ENCODE data around the gene CNIH3.

The CNIH3 gene

DNA sequence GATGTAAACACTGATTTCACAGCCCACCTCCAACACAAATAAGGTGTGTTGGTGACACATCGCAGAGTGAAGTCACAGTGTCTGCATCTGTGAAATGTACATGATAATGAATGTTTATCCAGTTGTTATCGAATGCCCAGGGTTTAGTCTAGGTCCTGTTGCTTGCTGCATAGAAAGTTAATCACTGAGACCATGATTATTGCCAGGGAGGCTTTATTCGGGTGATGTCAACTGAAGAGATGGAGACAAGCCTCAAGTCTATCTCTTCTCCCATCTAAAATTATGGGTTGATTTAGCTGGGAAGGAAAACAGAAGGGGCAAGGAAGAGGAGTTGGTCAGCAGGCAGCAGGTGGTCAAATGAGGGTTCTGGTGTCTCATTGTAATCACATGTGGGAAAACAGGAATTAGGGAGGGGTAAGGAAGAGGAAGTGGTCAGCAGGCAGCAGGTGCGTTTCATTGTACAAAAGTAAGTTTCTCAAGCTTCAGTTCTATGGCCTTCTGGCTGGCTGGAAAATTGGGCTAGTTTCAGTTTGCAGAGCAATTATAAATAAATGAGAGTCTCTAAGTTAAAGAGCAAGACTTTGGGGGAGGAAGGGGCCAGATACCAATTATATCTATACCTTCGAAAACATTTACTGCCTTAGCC is 167.0 kb downstream of the CNIH3 start:
- Mint-ChIP-seq H3K4me1 (peaks cover 9% of the 10 kb centered on the region), H3K9me3 (peaks cover 3% of the 10 kb centered on the region), H3K4me3 (no peak overlapping the region), H3K36me3 (no peaks in the 10 kb centered on the region), H3K27me3 (no peaks in the 10 kb centered on the region), H3K27ac (no peak overlapping the region)
- no peak for ATAC-seq

DNA sequence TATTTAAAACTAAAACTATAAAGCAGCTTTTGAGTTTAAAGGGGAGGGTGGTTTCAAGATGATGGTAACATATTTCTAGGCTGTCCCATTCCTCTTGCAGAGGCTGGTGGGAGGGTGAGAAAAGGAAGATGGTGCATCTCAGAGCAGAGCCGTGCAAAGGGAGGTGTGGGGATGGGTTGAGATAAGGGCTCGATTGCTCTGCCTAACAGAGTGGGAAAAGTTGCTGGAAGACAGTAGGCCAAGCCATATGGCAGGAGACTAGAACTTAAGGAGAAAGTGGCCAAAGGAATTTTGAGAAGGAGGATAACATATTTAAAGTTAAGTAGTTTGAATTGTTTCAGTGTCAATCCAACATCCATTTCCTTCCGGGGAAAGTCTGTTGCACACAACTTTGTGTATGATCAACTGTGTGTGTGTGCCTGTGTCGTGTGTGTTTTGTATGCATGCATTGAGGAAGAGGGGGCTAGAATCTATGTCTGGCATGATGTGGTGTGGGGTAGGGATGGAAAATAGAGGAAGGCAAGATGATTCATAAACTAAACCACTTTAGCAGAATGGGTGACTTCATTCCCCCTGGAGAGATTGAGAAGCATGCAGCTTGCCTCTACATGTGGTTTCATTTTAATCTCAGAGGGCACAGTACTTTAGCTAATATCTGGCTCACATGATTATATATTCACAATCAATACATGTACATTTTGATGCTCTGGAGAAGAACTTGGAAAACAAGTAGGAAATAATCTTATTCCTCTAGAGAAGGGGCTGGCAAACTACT is 168.3 kb downstream of the CNIH3 start:
- Mint-ChIP-seq H3K36me3 (no peaks in the 10 kb centered on the region), H3K27me3 (no peaks in the 10 kb centered on the region), H3K4me1 (peaks cover 9% of the 10 kb centered on the region), H3K4me3 (no peak overlapping the region), H3K27ac (no peak overlapping the region), H3K9me3 (peaks cover 3% of the 10 kb centered on the region)
- no peak for ATAC-seq

DNA sequence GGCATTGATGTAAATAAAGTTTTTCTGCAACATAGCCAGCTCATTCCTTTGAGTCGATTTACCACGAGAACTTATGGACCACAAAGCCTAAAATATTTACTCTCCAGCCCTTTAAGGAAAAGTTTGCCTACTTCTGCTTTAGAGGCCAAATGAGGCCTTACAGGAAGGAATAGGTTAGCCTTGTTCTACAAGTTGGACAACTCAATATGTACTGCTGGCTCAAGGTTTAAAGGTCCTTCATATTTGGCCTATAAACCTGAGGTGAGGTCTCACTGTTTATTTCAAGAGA is 168.9 kb downstream of the CNIH3 start:
- H3K27me3 Mint-ChIP-seq = no peaks in the 10 kb centered on the region
- H3K9me3 Mint-ChIP-seq = peaks cover 3% of the 10 kb centered on the region
- ATAC-seq = no peak
- H3K27ac Mint-ChIP-seq = no peak overlapping the region
- H3K36me3 Mint-ChIP-seq = no peaks in the 10 kb centered on the region
- H3K4me3 Mint-ChIP-seq = no peak overlapping the region
- peaks cover 9% of the 10 kb centered on the region for H3K4me1 Mint-ChIP-seq

DNA sequence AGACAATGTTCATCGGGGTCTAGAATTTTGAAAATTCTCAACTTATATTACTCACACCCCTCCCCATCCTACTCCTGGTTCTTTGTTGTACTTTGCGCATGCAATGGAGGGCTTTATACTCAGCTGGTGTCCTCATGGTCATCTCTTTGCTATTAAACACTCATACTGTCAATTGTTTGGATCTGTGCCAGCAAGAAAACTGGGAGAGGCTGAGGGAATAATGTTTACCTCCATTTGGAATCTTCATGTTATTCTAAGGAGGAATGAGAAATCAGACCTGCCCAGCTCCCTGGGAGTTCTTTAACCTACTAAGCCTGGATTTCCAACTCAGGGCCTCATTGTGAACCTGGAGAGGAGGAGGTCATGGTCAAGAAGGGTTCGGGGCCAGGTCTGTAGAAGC is 169.5 kb downstream of the CNIH3 start:
- H3K27ac Mint-ChIP-seq = no peak overlapping the region
- no peak overlapping the region for H3K4me3 Mint-ChIP-seq
- H3K27me3 Mint-ChIP-seq = no peaks in the 10 kb centered on the region
- ATAC-seq = no peak
- peaks cover 9% of the 10 kb centered on the region for H3K4me1 Mint-ChIP-seq
- H3K36me3 Mint-ChIP-seq = no peaks in the 10 kb centered on the region
- H3K9me3 Mint-ChIP-seq = peaks cover 3% of the 10 kb centered on the region

DNA sequence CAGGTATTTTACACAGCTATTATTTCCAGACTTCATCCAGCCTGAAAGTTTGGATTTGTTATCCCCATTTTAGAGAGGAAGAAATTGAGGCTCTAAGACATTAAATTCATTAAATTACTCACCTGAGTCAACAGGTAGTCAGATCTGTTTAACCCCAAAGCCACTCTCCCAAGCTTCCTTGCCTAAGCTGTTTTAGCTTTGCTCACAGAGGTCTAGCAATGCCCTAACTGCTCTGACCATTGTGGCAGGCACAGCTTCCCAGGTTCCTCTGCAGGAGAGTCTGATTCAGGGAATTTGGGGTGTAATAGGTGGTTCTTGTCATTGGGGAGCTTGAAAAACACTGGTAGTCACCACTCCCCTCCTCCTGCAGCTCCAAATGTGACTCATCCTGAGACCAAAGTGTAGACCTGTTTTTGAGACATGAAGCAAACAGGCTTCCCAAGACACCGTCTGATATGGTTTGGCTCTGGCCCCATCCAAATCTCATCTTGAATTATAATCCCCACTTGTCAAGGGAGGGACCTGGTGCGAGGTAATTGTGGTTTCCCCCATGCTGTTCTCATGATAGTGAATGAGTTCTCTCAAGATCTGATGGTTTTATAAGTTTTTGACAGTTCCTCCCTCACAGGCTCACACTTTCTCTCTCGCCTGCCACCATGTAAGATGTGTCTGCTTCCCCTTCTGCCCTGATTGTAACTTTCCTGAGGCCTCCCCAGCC is 170.6 kb downstream of the CNIH3 start:
- Mint-ChIP-seq H3K27me3 (peaks cover 6% of the 10 kb centered on the region), H3K27ac (no peak overlapping the region), H3K4me1 (peaks cover 9% of the 10 kb centered on the region), H3K36me3 (no peaks in the 10 kb centered on the region), H3K9me3 (peaks cover 3% of the 10 kb centered on the region), H3K4me3 (no peak overlapping the region)
- no peak for ATAC-seq

DNA sequence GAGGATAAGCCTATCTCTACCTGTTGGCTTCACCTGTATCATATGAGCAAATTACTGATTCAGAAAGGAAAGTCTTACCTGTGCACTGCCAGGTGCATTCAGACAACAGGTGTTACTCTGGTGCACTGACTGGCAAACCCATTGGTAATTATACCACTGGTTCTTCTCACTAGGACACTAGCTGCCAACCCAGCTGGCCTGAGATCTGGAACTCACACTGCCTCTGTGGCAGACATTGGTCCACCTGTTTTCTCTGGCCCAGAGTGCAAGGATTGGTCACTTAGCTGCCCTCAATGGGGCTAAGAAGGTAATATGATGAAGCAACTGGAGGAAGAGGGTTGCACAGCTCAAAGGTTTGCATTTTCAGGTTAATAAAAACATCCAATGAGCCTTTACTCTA is 173.2 kb downstream of the CNIH3 start:
- Mint-ChIP-seq H3K4me3 (no peak overlapping the region), H3K27me3 (peaks cover 19% of the 10 kb centered on the region), H3K9me3 (peaks cover 3% of the 10 kb centered on the region), H3K36me3 (no peaks in the 10 kb centered on the region), H3K27ac (no peak overlapping the region), H3K4me1 (no peaks in the 10 kb centered on the region)
- no peak for ATAC-seq
